Glutamatergic neuron (in vitro differentiated cells): Measurements from ENCODE around the gene OR6F1. TPM values are rescaled to one million over a fixed set of nuclear protein-coding genes. Genes with fewer than 3 reads are reported as not detected.
"Not testable (repeated sequence)": the region's sequence is repeated elsewhere in the genome, so short reads cannot be mapped to it uniquely, and the experiment has no call there.

Experiments
- DNase-seq: peaks from one replicate; pipeline ENCODE4 v3.0.0; 2022
- H3K27ac Mint-ChIP-seq: one replicate; pipeline ENCODE4 v1.8.0; 2020; ENCODE audit warnings: mild to moderate bottlenecking, mixed read lengths, inconsistent platforms; ENCODE audit not compliant: unreplicated experiment
- H3K27me3 Mint-ChIP-seq: one replicate; pipeline ENCODE4 v1.8.0; 2020; ENCODE audit warnings: mild to moderate bottlenecking, moderate library complexity, mixed read lengths, inconsistent platforms; ENCODE audit not compliant: unreplicated experiment
- H3K36me3 Mint-ChIP-seq: one replicate; pipeline ENCODE4 v1.8.0; 2020; ENCODE audit warnings: mild to moderate bottlenecking, mixed read lengths, inconsistent platforms; ENCODE audit not compliant: unreplicated experiment
- H3K4me1 Mint-ChIP-seq: one replicate; pipeline ENCODE4 v1.8.0; 2020; ENCODE audit warnings: mild to moderate bottlenecking, low read depth, mixed read lengths, inconsistent platforms; ENCODE audit not compliant: unreplicated experiment
- H3K4me3 Mint-ChIP-seq: one replicate; pipeline ENCODE4 v1.8.0; 2020; ENCODE audit warnings: mild to moderate bottlenecking, mixed read lengths, inconsistent platforms; ENCODE audit not compliant: unreplicated experiment
- H3K9me3 Mint-ChIP-seq: one replicate; pipeline ENCODE4 v1.8.0; 2020; ENCODE audit warnings: mild to moderate bottlenecking, moderate library complexity, mixed read lengths, inconsistent platforms; ENCODE audit not compliant: unreplicated experiment
- CTCF ChIP-seq: fragments of 200-600 bp; sonication (generic); IDR thresholded peaks from one replicate; pipeline ENCODE4 v1.5.0; 2021; ENCODE audit not compliant: partially characterized antibody, unreplicated experiment
- total RNA-seq: library from RNA; stranded (reverse); fragmentation: NEBNext Ultra II Directional; extraction: Animal tissue kit (Norgen Biotek cat#: 25700); gene quantifications from one replicate; pipeline ENCODE4 v1.2.1, GENCODE V29; 2021; ENCODE audit not compliant: unreplicated experiment

The OR6F1 gene
- total RNA-seq, 1 donor from 2014 or later: not detected

DNA sequence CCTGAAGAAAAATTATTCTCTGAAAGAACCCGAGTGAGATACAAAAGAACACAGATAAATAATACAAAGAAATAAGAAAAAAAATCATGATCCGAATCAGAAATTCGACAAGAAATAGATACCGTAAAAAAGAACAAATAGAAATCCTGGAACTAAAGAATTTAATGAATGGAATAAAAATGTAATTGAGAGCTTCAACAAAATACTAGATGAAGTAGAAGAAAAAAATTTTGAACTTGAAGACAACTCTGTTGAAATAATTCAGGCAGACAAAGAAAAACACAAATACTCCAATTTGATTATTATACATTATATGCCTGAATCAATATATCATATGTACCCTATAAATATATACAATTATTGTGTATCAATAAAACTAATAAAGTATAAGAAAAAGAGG is 4.8 kb upstream of the OR6F1 start:
- Mint-ChIP-seq H3K4me1 (peaks cover 6% of the 10 kb centered on the region), H3K27me3 (no peaks in the 10 kb centered on the region), H3K9me3 (no peaks in the 10 kb centered on the region), H3K27ac (no peak overlapping the region), H3K36me3 (no peaks in the 10 kb centered on the region), H3K4me3 (no peak overlapping the region)
- TF ChIP-seq CTCF: no peak
- no peak for DNase-seq

GRCh38 chr1:247713753-247714152 is 2.7 kb downstream of the OR6F1 start:
- Mint-ChIP-seq H3K9me3 (no peaks in the 10 kb centered on the region), H3K27ac (no peak overlapping the region), H3K27me3 (no peaks in the 10 kb centered on the region), H3K4me1 (no peaks in the 10 kb centered on the region), H3K4me3 (no peak overlapping the region), H3K36me3 (no peaks in the 10 kb centered on the region)
- DNase-seq: no peak
- no peak for TF ChIP-seq CTCF

GRCh38 chr1:247710681-247711080 is 5.8 kb downstream of the OR6F1 start:
- H3K9me3 Mint-ChIP-seq, H3K36me3 Mint-ChIP-seq, H3K27me3 Mint-ChIP-seq, H3K4me1 Mint-ChIP-seq, H3K27ac Mint-ChIP-seq, H3K4me3 Mint-ChIP-seq, DNase-seq: not testable (repeated sequence)

GRCh38 chr1:247701338-247701737 is 15.1 kb downstream of the OR6F1 start:
- no peaks in the 10 kb centered on the region for H3K36me3 Mint-ChIP-seq
- no peaks in the 10 kb centered on the region for H3K4me1 Mint-ChIP-seq
- no peaks in the 10 kb centered on the region for H3K9me3 Mint-ChIP-seq
- H3K27me3 Mint-ChIP-seq: no peaks in the 10 kb centered on the region
- no peak overlapping the region for H3K27ac Mint-ChIP-seq
- no peak for TF ChIP-seq CTCF
- DNase-seq: no peak
- no peak overlapping the region for H3K4me3 Mint-ChIP-seq

GRCh38 chr1:247681288-247681897 is 35.1 kb downstream of the OR6F1 start:
- H3K9me3 Mint-ChIP-seq: no peaks in the 10 kb centered on the region
- no peak overlapping the region for H3K27ac Mint-ChIP-seq
- H3K4me1 Mint-ChIP-seq: no peaks in the 10 kb centered on the region
- TF ChIP-seq CTCF: peak; percentile 87
- H3K4me3 Mint-ChIP-seq: no peak overlapping the region
- peak; percentile 68 for DNase-seq
- H3K27me3 Mint-ChIP-seq: no peaks in the 10 kb centered on the region
- H3K36me3 Mint-ChIP-seq: no peaks in the 10 kb centered on the region

DNA sequence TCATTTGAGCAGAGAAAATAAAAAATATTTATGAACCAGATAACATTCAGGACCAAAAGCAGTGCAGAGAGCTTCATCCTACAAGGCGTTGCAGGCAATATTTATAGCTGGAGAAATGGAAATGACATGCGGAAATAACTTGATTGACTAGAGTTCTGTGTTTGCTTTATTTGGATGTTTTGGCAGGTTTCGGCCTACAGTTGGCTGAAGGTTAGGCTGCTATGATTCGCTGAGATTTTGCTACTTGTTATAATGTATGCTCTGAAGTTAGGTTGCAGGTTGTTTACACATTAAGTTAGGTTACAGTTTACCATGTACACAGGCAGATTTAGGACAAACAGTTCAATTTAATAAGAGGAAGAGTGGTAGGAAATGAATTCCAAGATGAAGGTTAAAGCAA is 36.3 kb downstream of the OR6F1 start:
- H3K4me1 Mint-ChIP-seq: no peaks in the 10 kb centered on the region
- H3K27ac Mint-ChIP-seq: no peak overlapping the region
- no peaks in the 10 kb centered on the region for H3K36me3 Mint-ChIP-seq
- H3K27me3 Mint-ChIP-seq: no peaks in the 10 kb centered on the region
- no peak for TF ChIP-seq CTCF
- no peak for DNase-seq
- no peaks in the 10 kb centered on the region for H3K9me3 Mint-ChIP-seq
- no peak overlapping the region for H3K4me3 Mint-ChIP-seq
